BE2C (cell line): Measurements from ENCODE around the gene RTN4RL1.
"Not testable (repeated sequence)": the region's sequence is repeated elsewhere in the genome, so short reads cannot be mapped to it uniquely, and the experiment has no call there.

Experiments
- DNase-seq: peaks from one replicate; pipeline ENCODE4 v3.0.0-alpha.2; 2020
- H3K27me3 ChIP-seq: fragments of 250-450 bp; sonication (Bioruptor Pico); 2 replicates; pipeline ENCODE4 v1.5.1; 2020; ENCODE audit warnings: mild to moderate bottlenecking
- H3K36me3 ChIP-seq: fragments of 250-450 bp; sonication (Bioruptor Pico); 2 replicates; pipeline ENCODE4 v1.5.1; 2020; ENCODE audit warnings: mild to moderate bottlenecking
- H3K4me1 ChIP-seq: fragments of 250-450 bp; sonication (Bioruptor Pico); 2 replicates; pipeline ENCODE4 v1.5.1; 2020
- H3K4me3 ChIP-seq: 2 replicates; pipeline ENCODE4 v1.5.1; 2011; ENCODE audit warnings: low read depth, low read length
- H3K9me3 ChIP-seq: fragments of 250-450 bp; sonication (Bioruptor Pico); 2 replicates; pipeline ENCODE4 v1.5.1; 2020
- TF ChIP-seq, protein P1 (sequence below): IDR thresholded peaks from 2 replicates; pipeline ENCODE4 v1.5.1; 2012; ENCODE audit warnings: mild to moderate bottlenecking, low read depth, low read length

RTN4RL1 gene

DNA sequence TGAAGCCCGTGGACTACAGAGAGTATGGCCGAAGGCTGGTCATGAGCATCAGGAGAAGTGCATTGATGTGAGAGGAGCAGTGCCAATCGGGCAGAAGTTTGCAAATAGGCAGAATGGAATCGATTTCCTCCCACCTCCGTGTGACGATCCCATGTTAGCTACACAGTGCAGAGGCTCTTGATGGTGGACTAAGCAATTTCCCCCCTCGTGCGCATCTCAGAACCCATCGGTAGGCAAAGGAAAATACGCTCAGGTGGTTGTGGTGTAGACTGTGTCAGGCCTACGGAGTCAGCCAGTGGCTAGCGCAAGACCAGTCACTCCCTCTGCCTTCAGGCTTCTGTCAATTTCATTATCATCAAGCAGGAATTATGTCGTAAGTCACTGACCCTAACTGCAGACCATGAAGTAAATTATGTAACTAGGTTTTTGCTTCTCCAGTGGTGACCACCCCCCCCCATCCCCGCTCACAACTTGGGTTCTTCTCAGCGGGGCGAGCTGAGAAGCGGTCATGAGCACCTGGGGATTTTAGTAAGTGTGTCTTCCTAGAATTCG, 128.0 kb downstream of the RTN4RL1 start:
- no peaks in the 10 kb centered on the region for H3K27me3 ChIP-seq
- peaks cover 7% of the 10 kb centered on the region; the same call in 1 of the 2 replicates for H3K36me3 ChIP-seq
- no peak for DNase-seq
- H3K4me3 ChIP-seq = no peak overlapping the region
- no peaks in the 10 kb centered on the region for H3K9me3 ChIP-seq
- peaks cover 14% of the 10 kb centered on the region for H3K4me1 ChIP-seq
- TF ChIP-seq, protein P1, sequence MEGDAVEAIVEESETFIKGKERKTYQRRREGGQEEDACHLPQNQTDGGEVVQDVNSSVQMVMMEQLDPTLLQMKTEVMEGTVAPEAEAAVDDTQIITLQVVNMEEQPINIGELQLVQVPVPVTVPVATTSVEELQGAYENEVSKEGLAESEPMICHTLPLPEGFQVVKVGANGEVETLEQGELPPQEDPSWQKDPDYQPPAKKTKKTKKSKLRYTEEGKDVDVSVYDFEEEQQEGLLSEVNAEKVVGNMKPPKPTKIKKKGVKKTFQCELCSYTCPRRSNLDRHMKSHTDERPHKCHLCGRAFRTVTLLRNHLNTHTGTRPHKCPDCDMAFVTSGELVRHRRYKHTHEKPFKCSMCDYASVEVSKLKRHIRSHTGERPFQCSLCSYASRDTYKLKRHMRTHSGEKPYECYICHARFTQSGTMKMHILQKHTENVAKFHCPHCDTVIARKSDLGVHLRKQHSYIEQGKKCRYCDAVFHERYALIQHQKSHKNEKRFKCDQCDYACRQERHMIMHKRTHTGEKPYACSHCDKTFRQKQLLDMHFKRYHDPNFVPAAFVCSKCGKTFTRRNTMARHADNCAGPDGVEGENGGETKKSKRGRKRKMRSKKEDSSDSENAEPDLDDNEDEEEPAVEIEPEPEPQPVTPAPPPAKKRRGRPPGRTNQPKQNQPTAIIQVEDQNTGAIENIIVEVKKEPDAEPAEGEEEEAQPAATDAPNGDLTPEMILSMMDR = no peak

DNA sequence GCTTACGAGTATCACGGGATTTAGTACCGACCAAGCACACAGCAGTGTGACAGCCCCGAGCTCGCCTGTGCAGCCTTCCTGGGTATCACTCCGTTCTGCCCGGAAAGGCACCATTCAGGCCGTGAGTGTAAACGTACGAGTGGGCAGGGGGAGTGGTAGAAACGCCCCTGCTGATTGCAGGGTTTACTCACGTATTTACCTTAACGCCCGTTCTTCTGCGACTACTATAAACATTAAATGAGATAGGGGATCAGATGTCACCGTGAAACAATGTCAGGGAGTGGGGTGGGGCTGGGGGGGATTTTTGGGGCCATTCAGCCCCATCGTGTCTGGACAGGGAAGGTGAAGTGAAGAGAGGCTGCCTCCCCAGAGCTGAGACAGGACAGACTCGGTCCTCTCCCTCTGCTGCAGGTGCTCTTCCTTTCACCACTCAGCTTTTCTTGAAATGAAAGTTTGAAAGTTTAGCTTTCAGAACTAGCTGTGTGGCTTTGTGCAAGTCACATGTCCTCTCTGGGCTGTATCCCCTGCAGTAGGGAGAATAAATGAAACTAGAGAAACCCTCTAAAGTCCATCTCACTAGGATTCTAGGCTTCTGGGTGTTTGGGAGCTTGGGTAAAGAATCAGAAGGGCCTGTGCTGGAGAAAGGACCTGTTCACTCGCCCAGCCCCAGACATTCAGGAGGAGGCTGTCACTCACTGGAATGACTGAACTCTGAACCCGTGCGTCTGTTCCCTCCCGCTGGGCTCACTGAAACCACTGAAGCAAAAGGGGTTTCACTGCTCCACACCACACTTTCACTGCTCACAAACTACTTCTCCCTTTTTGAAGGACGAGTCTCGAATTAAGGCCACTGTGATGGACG, 128.7 kb downstream of the RTN4RL1 start:
- H3K4me1 ChIP-seq = peaks cover 14% of the 10 kb centered on the region
- H3K4me3 ChIP-seq = no peak overlapping the region
- no peaks in the 10 kb centered on the region for H3K9me3 ChIP-seq
- TF ChIP-seq, protein P1 = no peak
- H3K27me3 ChIP-seq = no peaks in the 10 kb centered on the region
- DNase-seq = no peak
- H3K36me3 ChIP-seq = peaks cover 7% of the 10 kb centered on the region; the same call in 1 of the 2 replicates

DNA sequence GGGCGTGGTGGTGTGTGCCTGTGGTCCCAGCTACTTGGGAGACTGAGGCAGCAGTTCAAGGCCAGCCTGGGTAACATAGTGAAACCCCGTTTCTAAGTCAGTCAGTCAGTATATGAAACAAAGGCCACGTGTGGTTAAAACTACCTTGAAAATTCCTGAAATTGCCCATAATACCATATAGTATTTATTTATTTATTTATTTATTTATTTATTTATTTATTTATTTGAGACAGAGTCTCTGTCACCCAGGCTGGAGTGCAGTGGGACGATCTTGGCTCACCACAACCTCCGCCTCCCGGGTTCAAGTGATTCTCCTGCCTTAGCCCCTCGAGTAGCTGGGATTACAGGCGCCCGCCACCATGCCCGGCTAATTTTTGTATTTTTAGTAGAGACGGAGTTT, 129.7 kb downstream of the RTN4RL1 start:
- H3K27me3 ChIP-seq, H3K36me3 ChIP-seq, H3K4me3 ChIP-seq, H3K9me3 ChIP-seq, DNase-seq: not testable (repeated sequence)
- H3K4me1 ChIP-seq = peaks cover 14% of the 10 kb centered on the region

DNA sequence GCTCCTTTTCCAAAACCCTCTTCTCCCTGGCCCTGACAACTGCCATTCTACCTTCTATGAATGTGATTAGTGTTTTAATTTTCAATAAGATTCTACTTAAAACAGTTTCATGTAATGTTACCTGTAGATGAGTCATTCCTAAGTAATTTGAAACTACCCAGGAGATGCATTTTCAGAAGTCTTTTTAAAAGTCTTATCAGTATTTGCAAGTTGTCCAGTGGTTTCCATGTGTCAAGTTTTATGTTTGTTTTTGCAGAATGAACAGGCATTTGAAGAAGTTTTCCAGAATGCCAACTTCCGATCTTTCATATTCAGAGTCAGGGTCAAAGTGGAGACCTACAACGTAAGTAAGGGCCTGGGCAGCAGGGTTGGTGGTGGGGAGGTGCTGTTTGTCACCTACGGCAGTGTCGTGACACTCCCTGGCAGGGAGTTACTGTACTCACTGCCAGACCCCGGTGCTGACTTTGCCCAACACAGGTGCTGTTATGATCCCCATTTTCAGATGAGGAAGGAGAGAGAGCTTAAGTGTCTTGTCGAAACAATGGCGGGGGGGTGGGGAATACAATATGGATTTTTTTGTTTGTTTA, 130.3 kb downstream of the RTN4RL1 start:
- TF ChIP-seq, protein P1 = no peak
- DNase-seq = no peak
- peaks cover 7% of the 10 kb centered on the region; the same call in 1 of the 2 replicates for H3K36me3 ChIP-seq

DNA sequence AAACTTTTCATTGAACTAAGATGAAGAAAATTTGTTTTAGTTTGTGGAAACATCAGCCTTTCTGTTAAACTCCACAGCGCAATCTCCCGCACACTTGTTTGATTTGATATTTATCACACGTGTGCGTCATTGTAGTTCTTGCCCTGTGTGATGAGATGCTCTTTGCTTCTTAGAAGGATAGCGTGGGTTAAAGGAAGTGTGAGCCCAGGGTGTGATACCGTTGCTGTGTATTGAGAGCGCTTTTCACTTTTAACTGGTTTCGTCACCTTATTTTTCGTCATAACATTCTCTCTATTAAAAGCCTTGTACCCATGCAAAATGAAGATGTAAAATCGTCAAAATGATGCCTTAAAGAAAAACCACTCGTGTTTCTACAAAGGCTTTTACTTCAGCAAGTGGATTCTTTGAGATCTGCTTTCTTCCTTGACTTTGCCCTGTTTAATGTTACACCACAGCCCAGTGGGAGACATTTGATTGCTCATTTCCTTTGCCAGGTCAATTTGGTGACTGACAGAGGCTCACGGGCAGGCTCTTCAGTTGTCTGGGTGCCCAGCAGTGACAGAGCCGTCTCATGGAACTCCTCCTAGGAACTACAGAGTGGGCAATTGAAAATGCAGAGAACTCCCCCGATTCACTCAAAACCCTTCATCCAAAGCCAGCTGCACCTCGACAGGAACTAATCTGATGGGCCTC, 134.2 kb downstream of the RTN4RL1 start:
- no peak for DNase-seq
- H3K36me3 ChIP-seq = peaks cover 10% of the 10 kb centered on the region
- no peaks in the 10 kb centered on the region for H3K27me3 ChIP-seq
- no peaks in the 10 kb centered on the region for H3K9me3 ChIP-seq
- no peaks in the 10 kb centered on the region for H3K4me1 ChIP-seq
- H3K4me3 ChIP-seq = no peak overlapping the region
- TF ChIP-seq, protein P1 = no peak

More for the DNA sequence above, 130.3 kb downstream of the RTN4RL1 start:
- H3K4me3 ChIP-seq = no peak overlapping the region
- H3K27me3 ChIP-seq = no peaks in the 10 kb centered on the region
- peaks cover 14% of the 10 kb centered on the region for H3K4me1 ChIP-seq
- no peaks in the 10 kb centered on the region for H3K9me3 ChIP-seq

DNA sequence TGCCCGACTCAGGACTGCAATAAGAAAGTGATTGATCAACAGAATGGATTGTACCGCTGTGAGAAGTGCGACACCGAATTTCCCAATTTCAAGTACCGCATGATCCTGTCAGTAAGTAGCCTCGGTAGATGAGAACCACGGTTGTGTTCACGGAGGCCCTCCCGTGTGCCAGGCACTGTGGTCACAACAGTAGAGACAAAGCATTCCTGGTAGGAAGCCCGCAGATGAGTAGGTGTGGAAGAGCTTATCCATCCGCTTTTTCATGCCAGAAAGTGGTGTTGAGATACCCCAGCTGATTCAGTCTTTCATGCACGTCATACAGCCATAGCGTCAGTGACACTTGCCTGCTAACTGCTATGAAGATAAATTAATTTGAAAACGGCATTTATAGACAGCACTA, 136.4 kb downstream of the RTN4RL1 start:
- Histone ChIP-seq H3K4me1 (no peaks in the 10 kb centered on the region), H3K9me3 (no peaks in the 10 kb centered on the region), H3K36me3 (peaks cover 22% of the 10 kb centered on the region), H3K27me3 (no peaks in the 10 kb centered on the region), H3K4me3 (no peak overlapping the region)
- DNase-seq = no peak
- TF ChIP-seq, protein P1 = no peak
